K562 (cell line): ENCODE results near the gene CDC42SE2. TPM values are rescaled to one million over a fixed set of nuclear protein-coding genes. Genes with fewer than 3 reads are reported as not detected.

Experiments used
- ARID3A ChIP-seq: IDR thresholded peaks from 2 replicates; pipeline ENCODE4 v1.6.1; 2012; ENCODE audit warnings: low read depth, low read length, improper control_type of control experiment, borderline replicate concordance
- CGGBP1 ChIP-seq: fragments of 250-450 bp; sonication (Bioruptor Pico); IDR thresholded peaks from 2 replicates; pipeline ENCODE4 v1.9.0; 2021; ENCODE audit warnings: mild to moderate bottlenecking
- FOXJ3 ChIP-seq: sonication (generic); formaldehyde crosslinking; IDR thresholded peaks from 2 replicates; pipeline ENCODE4 v1.4.0; 2020; ENCODE audit warnings: mild to moderate bottlenecking, missing genetic modification reagents
- FOXM1 ChIP-seq, 2 experiments: fragments of 450-650 bp in 1 of 2; sonication (generic) in 1 of 2; formaldehyde crosslinking in 1 of 2; IDR thresholded peaks; 2 replicates each; pipeline versions ENCODE4 v1.6.1 to v1.9.0; 2017 to 2022; ENCODE audit warnings: low read depth in 2 of 2, mild to moderate bottlenecking in 2 of 2, missing genetic modification reagents in 1 of 2, moderate library complexity in 1 of 2
- GATA2 ChIP-seq: sonication (generic); formaldehyde crosslinking; IDR thresholded peaks from 2 replicates; pipeline ENCODE4 v1.4.0; 2020; ENCODE audit warnings: mild to moderate bottlenecking, missing genetic modification reagents
- KDM4B ChIP-seq, 2 experiments: fragments of 450-650 bp in 1 of 2; sonication (generic) in 1 of 2; IDR thresholded peaks; 2 replicates each; pipeline ENCODE4 v1.6.1; 2016 to 2017; ENCODE audit warnings: borderline replicate concordance in 2 of 2, antibody characterized with exemption in 1 of 2, low read depth in 1 of 2, mild to moderate bottlenecking in 1 of 2
- MBD2 ChIP-seq: sonication (generic); IDR thresholded peaks from 2 replicates; pipeline ENCODE4 v1.6.1; 2016; ENCODE audit warnings: low read depth, borderline replicate concordance
- MITF ChIP-seq: IDR thresholded peaks from 2 replicates; pipeline ENCODE4 v1.6.1; 2014; ENCODE audit warnings: antibody characterized with exemption
- MTF1 ChIP-seq: fragments of 250-450 bp; sonication (Bioruptor Pico); IDR thresholded peaks from 2 replicates; pipeline ENCODE4 v1.9.0; 2021; ENCODE audit warnings: moderate library complexity, mild to moderate bottlenecking, inconsistent platforms, borderline replicate concordance
- MXI1 ChIP-seq: IDR thresholded peaks from 2 replicates; pipeline ENCODE4 v1.6.1; 2011; ENCODE audit warnings: low read depth, mild to moderate bottlenecking, improper control_type of control experiment, low read length
- NFXL1 ChIP-seq: fragments of 450-650 bp; formaldehyde crosslinking; IDR thresholded peaks from 2 replicates; pipeline ENCODE4 v1.4.0; 2021; ENCODE audit warnings: mild to moderate bottlenecking
- RBM14 ChIP-seq: fragments of 200-400 bp; formaldehyde crosslinking; IDR thresholded peaks from 2 replicates; pipeline ENCODE4 v1.6.1; 2018; ENCODE audit warnings: low read depth, mild to moderate bottlenecking, low read length, moderate library complexity, borderline replicate concordance; ENCODE audit not compliant: insufficient read depth
- RHOXF2B ChIP-seq: fragments of 250-450 bp; sonication (Bioruptor Pico); conservative IDR thresholded peaks from 2 replicates; pipeline ENCODE4 v1.5.1; 2021
- SAP30 ChIP-seq: fragments of 200-600 bp; sonication (generic); IDR thresholded peaks from 2 replicates; pipeline ENCODE4 v1.6.1; 2012; ENCODE audit warnings: borderline replicate concordance, low read depth, mild to moderate bottlenecking, moderate library complexity, low read length, control low read depth, inconsistent platforms; ENCODE audit not compliant: insufficient read depth, poor library complexity, severe bottlenecking
- SIRT6 ChIP-seq: IDR thresholded peaks from one replicate; pipeline ENCODE4 v1.6.1; 2012; ENCODE audit warnings: low read depth, mild to moderate bottlenecking, control low read depth, inconsistent platforms, low read length, moderate library complexity
- TEAD1 ChIP-seq, 2 experiments: fragments of 450-650 bp in 1 of 2; sonication (generic) in 1 of 2; formaldehyde crosslinking; IDR thresholded peaks; 2 replicates each; pipeline versions ENCODE4 v1.4.0 to v1.8.0; 2020 to 2022; ENCODE audit warnings: mild to moderate bottlenecking in 2 of 2, missing genetic modification reagents in 1 of 2
- TSC22D4 ChIP-seq: fragments of 450-650 bp; IDR thresholded peaks from 2 replicates; pipeline ENCODE4 v1.6.1; 2016; ENCODE audit warnings: missing genetic modification characterization, missing biosample characterization, control low read depth
- ZBTB26 ChIP-seq: fragments of 450-650 bp; formaldehyde crosslinking; IDR thresholded peaks from 2 replicates; pipeline ENCODE4 v1.4.0; 2022; ENCODE audit warnings: missing genetic modification characterization
- ZNF24 ChIP-seq: fragments of 450-650 bp; IDR thresholded peaks from 2 replicates; pipeline ENCODE4 v1.6.1; 2016
- ZNF449 ChIP-seq: fragments of 250-450 bp; sonication (Bioruptor Pico); IDR thresholded peaks from 2 replicates; pipeline ENCODE4 v1.8.0; 2022; ENCODE audit warnings: moderate library complexity, mild to moderate bottlenecking, inconsistent platforms
- ZNF561 ChIP-seq: fragments of 450-650 bp; formaldehyde crosslinking; conservative IDR thresholded peaks from 2 replicates; pipeline ENCODE4 v1.4.0; 2020; ENCODE audit warnings: mild to moderate bottlenecking, moderate library complexity
- polyA plus RNA-seq, 8 experiments: library from polyadenylated mRNA; depleted of rRNA in 4 of 8; stranded (reverse) in 5 of 8; unstranded in 3 of 8; fragments of >200 nt; fragmentation: Nextera tagmentation in 2 of 8; fragmentation: Illumina TruSeq in 1 of 8; extraction: Ambion mirVana in 2 of 8; extraction: Trizol in 1 of 8; gene quantifications; 2 replicates each; pipeline versions ENCODE4 v1.2.1 to v1.2.3, GENCODE V29; 2011 to 2014; ENCODE audit warnings: inconsistent platforms in 1 of 8, missing spikeins in 1 of 8
- total RNA-seq, 7 experiments: library from RNA; depleted of rRNA in 6 of 7; stranded (reverse); fragments of >200 nt in 6 of 7; fragmentation: Illumina TruSeq in 2 of 7; extraction: Trizol in 2 of 7; gene quantifications; 2 replicates each; pipeline versions ENCODE4 v1.2.1 to v1.2.3, GENCODE V29; 2011 to 2021; ENCODE audit warnings: low replicate concordance in 1 of 7

Gene CDC42SE2
- total and polyA plus RNA-seq, 9 of the 15 experiments (the other 6 are each of a cell fraction or from before 2014, with no cell fraction given), result 24.8 to 44.3 (median 32.7) TPM

- TF ChIP-seq ZBTB26 (CRISPR knock-in tag) (no peak), FOXM1 (IDR thresholded peaks at IDR 0.05; ENCODE audit: low read depth) (no peak), FOXM1 (CRISPR knock-in tag; IDR thresholded peaks at IDR 0.05; ENCODE audit: low read depth) (no peak; the same call in 1 of the 2 replicates), GATA2 (CRISPR knock-in tag) (no peak), TSC22D4 (tag) (no peak), ZNF561 (no peak), MITF (0 out of 2 replicates have a peak, but pooled peaks have one; percentile 27), CGGBP1 (CRISPR knock-in tag) (no peak), RHOXF2B (no peak), MBD2 (0 out of 2 replicates have a peak, but pooled peaks have one; percentile 38), ARID3A (no peak), SAP30 (peak; percentile 67), KDM4B (IDR thresholded peaks at IDR 0.05; ENCODE audit: borderline replicate concordance in 2 of 2, low read depth in 1 of 2) (no peak), SIRT6 (no peak), FOXJ3 (CRISPR knock-in tag) (no peak), MTF1 (no peak), MXI1 (no peak), ZNF24 (peak; percentile 42; the same call in 1 of the 2 replicates), ZNF449 (CRISPR knock-in tag) (no peak), RBM14 (no peak), TEAD1 (CRISPR knock-in tag; IDR thresholded peaks at IDR 0.05) (0 out of 4 replicates have a peak, but pooled peaks of 1 of the 2 experiments have one; percentile 21), NFXL1 (CRISPR knock-in tag) (no peak)
Measured at GRCh38 chr5:131263648-131264450, at the start of gene CDC42SE2 (continued).
